BE2C (cell line): ENCODE results near the gene ECE1.
"Not testable (repeated sequence)": the region's sequence is repeated elsewhere in the genome, so short reads cannot be mapped to it uniquely, and the experiment has no call there.

ENCODE experiments used
- DNase-seq: peaks from one replicate; pipeline ENCODE4 v3.0.0-alpha.2; 2020
- H3K27me3 ChIP-seq: fragments of 250-450 bp; sonication (Bioruptor Pico); 2 replicates; pipeline ENCODE4 v1.5.1; 2020; ENCODE audit warnings: mild to moderate bottlenecking
- H3K36me3 ChIP-seq: fragments of 250-450 bp; sonication (Bioruptor Pico); 2 replicates; pipeline ENCODE4 v1.5.1; 2020; ENCODE audit warnings: mild to moderate bottlenecking
- H3K4me1 ChIP-seq: fragments of 250-450 bp; sonication (Bioruptor Pico); 2 replicates; pipeline ENCODE4 v1.5.1; 2020
- H3K4me3 ChIP-seq: 2 replicates; pipeline ENCODE4 v1.5.1; 2011; ENCODE audit warnings: low read depth, low read length
- H3K9me3 ChIP-seq: fragments of 250-450 bp; sonication (Bioruptor Pico); 2 replicates; pipeline ENCODE4 v1.5.1; 2020
- TF ChIP-seq, protein P1 (sequence below): IDR thresholded peaks from 2 replicates; pipeline ENCODE4 v1.5.1; 2012; ENCODE audit warnings: mild to moderate bottlenecking, low read depth, low read length

The ECE1 gene

DNA sequence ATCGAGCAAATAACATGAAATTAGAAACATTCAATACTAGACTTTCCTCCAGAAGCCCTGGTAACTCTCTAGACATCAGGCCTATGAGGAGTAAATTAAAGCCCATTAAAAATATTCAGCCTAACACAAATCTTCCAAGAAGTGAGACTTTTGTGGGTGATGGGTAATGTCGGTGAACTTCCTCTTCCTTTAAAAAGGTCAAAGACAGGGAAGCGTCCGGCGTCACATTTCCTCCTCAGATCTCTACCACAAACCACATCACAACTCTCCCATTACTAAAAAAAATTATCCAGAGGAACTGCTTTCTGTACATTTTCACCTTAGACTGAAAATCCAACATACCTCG lies 115.0 kb downstream of the ECE1 start:
- no peak for DNase-seq
- Histone ChIP-seq H3K4me1 (no peaks in the 10 kb centered on the region; the same call in 1 of the 2 replicates), H3K27me3 (no peaks in the 10 kb centered on the region), H3K4me3 (peak overlapping the region; percentile 81), H3K36me3 (no peaks in the 10 kb centered on the region; the same call in 1 of the 2 replicates), H3K9me3 (no peaks in the 10 kb centered on the region)
- TF ChIP-seq, protein P1, sequence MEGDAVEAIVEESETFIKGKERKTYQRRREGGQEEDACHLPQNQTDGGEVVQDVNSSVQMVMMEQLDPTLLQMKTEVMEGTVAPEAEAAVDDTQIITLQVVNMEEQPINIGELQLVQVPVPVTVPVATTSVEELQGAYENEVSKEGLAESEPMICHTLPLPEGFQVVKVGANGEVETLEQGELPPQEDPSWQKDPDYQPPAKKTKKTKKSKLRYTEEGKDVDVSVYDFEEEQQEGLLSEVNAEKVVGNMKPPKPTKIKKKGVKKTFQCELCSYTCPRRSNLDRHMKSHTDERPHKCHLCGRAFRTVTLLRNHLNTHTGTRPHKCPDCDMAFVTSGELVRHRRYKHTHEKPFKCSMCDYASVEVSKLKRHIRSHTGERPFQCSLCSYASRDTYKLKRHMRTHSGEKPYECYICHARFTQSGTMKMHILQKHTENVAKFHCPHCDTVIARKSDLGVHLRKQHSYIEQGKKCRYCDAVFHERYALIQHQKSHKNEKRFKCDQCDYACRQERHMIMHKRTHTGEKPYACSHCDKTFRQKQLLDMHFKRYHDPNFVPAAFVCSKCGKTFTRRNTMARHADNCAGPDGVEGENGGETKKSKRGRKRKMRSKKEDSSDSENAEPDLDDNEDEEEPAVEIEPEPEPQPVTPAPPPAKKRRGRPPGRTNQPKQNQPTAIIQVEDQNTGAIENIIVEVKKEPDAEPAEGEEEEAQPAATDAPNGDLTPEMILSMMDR = no peak

DNA sequence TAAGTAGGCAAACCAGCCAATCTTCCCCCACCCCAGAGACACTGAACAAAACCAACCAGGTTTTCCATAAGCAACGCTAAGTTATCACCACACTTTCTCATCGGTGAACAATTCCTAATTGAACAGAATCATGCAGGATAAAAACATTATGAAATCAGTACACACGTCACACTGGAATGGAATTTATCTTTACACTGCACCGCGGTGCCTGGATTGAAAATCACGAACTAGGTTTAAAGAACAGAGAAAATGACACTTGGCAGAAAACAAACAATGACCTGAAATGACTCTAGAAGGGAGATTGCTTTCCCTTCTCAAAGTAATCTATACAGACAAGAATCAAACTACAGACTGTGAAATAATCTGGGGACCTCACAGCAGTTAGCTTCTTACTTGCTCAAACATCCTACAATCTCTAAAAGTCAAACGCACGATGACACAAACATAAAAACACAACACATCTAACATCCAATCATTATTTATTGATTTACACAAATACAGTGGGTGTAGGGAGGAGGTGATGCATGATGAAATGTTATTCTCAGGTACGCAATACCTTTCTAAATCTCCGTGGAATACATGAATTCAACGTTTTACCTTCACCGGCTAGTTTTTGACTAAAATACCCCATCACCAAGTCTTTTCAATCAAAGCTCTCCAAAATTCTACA lies 115.5 kb downstream of the ECE1 start:
- TF ChIP-seq, protein P1 = no peak
- H3K4me1 ChIP-seq = no peaks in the 10 kb centered on the region; the same call in 1 of the 2 replicates
- DNase-seq = no peak
- no peaks in the 10 kb centered on the region; the same call in 1 of the 2 replicates for H3K36me3 ChIP-seq
- H3K9me3 ChIP-seq = no peaks in the 10 kb centered on the region
- H3K27me3 ChIP-seq = no peaks in the 10 kb centered on the region
- H3K4me3 ChIP-seq = peak overlapping the region; percentile 81

DNA sequence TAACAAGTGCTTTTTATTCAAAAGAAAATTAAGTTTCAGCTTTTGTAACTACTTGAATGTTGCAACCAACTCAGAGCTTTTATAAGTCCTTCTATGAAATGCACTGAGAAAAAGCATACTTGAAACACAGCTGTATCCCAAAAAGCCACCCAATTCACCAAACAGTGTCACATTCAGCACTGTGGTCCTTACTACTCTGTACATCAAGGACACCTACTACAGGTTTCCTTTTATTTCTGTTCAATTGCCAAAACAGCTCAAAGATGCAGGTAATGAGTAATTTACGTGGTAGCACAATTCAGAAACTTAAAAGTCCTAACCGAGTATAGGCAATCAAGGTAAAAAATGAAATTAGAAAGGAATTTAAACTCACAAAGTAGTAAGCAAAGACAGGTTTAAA lies 116.0 kb downstream of the ECE1 start:
- TF ChIP-seq, protein P1 = no peak
- no peaks in the 10 kb centered on the region; the same call in 1 of the 2 replicates for H3K36me3 ChIP-seq
- no peaks in the 10 kb centered on the region; the same call in 1 of the 2 replicates for H3K4me1 ChIP-seq
- H3K9me3 ChIP-seq = no peaks in the 10 kb centered on the region
- H3K27me3 ChIP-seq = no peaks in the 10 kb centered on the region
- peak overlapping the region; percentile 81 for H3K4me3 ChIP-seq
- no peak for DNase-seq

DNA sequence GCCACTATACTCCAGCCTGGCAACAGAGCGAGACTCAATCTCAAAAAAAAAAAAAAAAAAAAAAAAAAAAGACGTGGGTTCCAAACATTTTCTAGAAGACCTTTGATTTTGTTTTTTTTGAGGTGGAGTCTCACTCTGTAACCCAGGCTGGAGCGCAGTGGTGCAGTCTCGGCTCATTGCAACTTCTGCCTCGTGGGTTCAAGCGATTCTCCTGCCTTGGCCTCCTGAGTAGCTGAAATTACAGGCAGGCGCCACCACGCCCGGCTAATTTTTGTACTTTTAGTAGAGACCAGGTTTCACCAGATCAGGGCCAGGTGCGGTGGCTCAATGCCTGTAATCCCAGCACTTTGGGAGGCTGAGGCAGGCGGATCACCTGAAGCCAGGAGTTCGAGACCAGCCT lies 117.2 kb downstream of the ECE1 start:
- H3K9me3 ChIP-seq, H3K4me3 ChIP-seq, DNase-seq, H3K36me3 ChIP-seq, H3K27me3 ChIP-seq, H3K4me1 ChIP-seq: not testable (repeated sequence)

DNA sequence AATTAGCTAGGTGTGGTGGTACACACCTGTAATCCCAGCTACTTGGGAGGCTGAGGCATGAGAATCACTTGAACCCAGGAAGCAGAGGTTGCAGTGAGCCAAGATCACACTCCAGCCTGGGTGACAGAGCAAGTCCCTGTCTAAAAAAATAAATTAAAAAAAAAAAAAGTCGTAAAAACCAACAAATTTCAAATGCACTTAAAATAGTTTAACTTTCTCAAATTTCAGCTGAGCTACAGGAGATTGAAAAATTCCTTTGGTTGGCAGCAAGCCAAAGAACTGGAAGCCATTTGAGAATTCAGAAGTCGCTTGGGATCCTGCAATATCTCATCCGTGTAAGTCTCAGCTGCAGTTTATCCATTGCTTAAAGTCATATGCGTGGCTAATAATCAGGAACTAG lies 119.4 kb downstream of the ECE1 start:
- H3K4me3 ChIP-seq, DNase-seq, H3K36me3 ChIP-seq, H3K4me1 ChIP-seq, H3K27me3 ChIP-seq, H3K9me3 ChIP-seq: not testable (repeated sequence)

DNA sequence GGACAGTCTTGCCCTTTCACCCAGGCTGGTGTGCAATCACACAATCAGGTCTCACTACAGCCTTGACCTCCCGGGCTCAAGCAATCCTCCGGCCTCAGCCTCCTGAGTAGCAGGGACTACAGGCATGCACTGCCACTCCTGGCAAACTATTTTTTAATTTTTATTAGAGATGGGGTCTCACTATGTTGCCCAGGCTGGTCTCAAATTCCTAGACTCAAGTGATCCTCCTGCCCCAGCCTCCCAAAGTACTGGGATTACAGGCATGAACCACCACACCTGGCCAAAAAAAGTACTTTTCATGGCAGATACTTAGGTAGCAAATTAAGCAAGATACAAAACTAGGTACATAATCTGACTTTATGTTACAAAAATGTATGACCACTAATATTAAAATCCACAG lies 121.8 kb downstream of the ECE1 start:
- DNase-seq = no peak
- H3K9me3 ChIP-seq = no peaks in the 10 kb centered on the region
- TF ChIP-seq, protein P1 = no peak
- H3K27me3 ChIP-seq = no peaks in the 10 kb centered on the region
- H3K4me1 ChIP-seq = no peaks in the 10 kb centered on the region; the same call in 1 of the 2 replicates
- no peak overlapping the region for H3K4me3 ChIP-seq
- no peaks in the 10 kb centered on the region; the same call in 1 of the 2 replicates for H3K36me3 ChIP-seq
